GM23248 (cell line): Measurements from ENCODE around the gene GALNT14.

ENCODE experiments used
- EZH2 ChIP-seq: fragments of 200-600 bp; sonication (generic); IDR thresholded peaks from 2 replicates; pipeline ENCODE4 v1.6.1; 2018; ENCODE audit warnings: antibody characterized with exemption, mild to moderate bottlenecking; ENCODE audit not compliant: insufficient read depth, poor library complexity, severe bottlenecking
- EZH2phosphoT487 ChIP-seq: fragments of 200-600 bp; sonication (generic); IDR thresholded peaks from 2 replicates; pipeline ENCODE4 v1.6.1; 2018; ENCODE audit warnings: antibody characterized with exemption, moderate library complexity, mild to moderate bottlenecking, low read depth; ENCODE audit not compliant: insufficient read depth

GRCh38 chr2:30984148-30984547 lies 154.1 kb downstream of the GALNT14 start:
- no peak for TF ChIP-seq EZH2
- no peak for TF ChIP-seq EZH2phosphoT487
